PC-3 (cell line): ENCODE results near the gene EXD3. TPM values are rescaled to one million over a fixed set of nuclear protein-coding genes. Genes with fewer than 3 reads are reported as not detected.

Source experiments
- ATAC-seq: fragments of 200-7000 bp; cut with Tn5 transposase; 2 replicates; pipeline ENCODE4 v1.9.1; 2020; ENCODE audit warnings: mild to moderate bottlenecking, moderate library complexity
- BruUV-seq: library from RNA; stranded (reverse); fragments of 400-500 nt; replicated peaks from 2 replicates; lab custom pipeline; 2021; lab: Mats Ljungman, UMichigan
- CTCF ChIA-PET: fragments of 300-600 bp; sonication (Branson Sonifier 250); formaldehyde crosslinking; loops from one replicate; lab custom pipeline; 2022; ENCODE audit warnings: antibody characterized with exemption; lab: Charles Lee
- POLR2A ChIA-PET: fragments of 300-600 bp; sonication (Branson Sonifier 250); formaldehyde crosslinking; loops from one replicate; lab custom pipeline; 2022; ENCODE audit warnings: antibody characterized with exemption; ENCODE audit not compliant: unreplicated experiment; lab: Charles Lee
- DNase-seq: peaks from one replicate; pipeline ENCODE4 v3.0.0-alpha.2; 2015
- H2AFZ ChIP-seq: fragments of 300-600 bp; sonication (generic); 2 replicates; pipeline ENCODE4 v1.6.0; 2016; ENCODE audit warnings: antibody characterized with exemption, low read length
- H3F3A ChIP-seq: fragments of 300-600 bp; sonication (generic); one replicate; pipeline ENCODE4 v1.6.0; 2017; ENCODE audit warnings: antibody characterized with exemption, low read length, control low read depth, mild to moderate bottlenecking; ENCODE audit not compliant: unreplicated experiment
- H3K27ac ChIP-seq: fragments of 300-600 bp; sonication (generic); 2 replicates; pipeline ENCODE4 v1.5.1; 2016; ENCODE audit warnings: mild to moderate bottlenecking, low read length
- H3K27me3 ChIP-seq: fragments of 300-600 bp; sonication (generic); 2 replicates; pipeline ENCODE4 v1.6.1; 2016; ENCODE audit warnings: low read length, mixed read lengths
- H3K36me3 ChIP-seq: fragments of 300-600 bp; sonication (generic); 2 replicates; pipeline ENCODE4 v1.6.1; 2016; ENCODE audit warnings: low read depth, mixed run types, low read length, mixed read lengths
- H3K4me1 ChIP-seq: fragments of 300-600 bp; sonication (generic); 2 replicates; pipeline ENCODE4 v1.5.1; 2016; ENCODE audit warnings: low read length; ENCODE audit not compliant: insufficient read depth
- H3K4me2 ChIP-seq: fragments of 300-600 bp; sonication (generic); 2 replicates; pipeline ENCODE4 v1.6.0; 2016; ENCODE audit warnings: low read length
- H3K4me3 ChIP-seq: fragments of 300-600 bp; sonication (generic); 2 replicates; pipeline ENCODE4 v1.5.1; 2016; ENCODE audit warnings: mild to moderate bottlenecking, low read length, mixed read lengths
- H3K79me2 ChIP-seq: fragments of 300-600 bp; sonication (generic); 2 replicates; pipeline ENCODE4 v1.6.1; 2017; ENCODE audit warnings: low read length, mixed read lengths
- H3K9ac ChIP-seq: fragments of 300-600 bp; sonication (generic); 2 replicates; pipeline ENCODE4 v1.6.0; 2016; ENCODE audit warnings: mild to moderate bottlenecking, low read length
- H3K9me2 ChIP-seq: fragments of 300-600 bp; sonication (generic); replicated peaks from 2 replicates; pipeline ENCODE4 v1.6.1; 2016; ENCODE audit warnings: mixed run types, low read length, mixed read lengths
- H3K9me3 ChIP-seq: fragments of 300-600 bp; sonication (generic); 2 replicates; pipeline ENCODE4 v1.6.1; 2016; ENCODE audit warnings: low read length, mixed read lengths
- H4K20me1 ChIP-seq: fragments of 300-600 bp; sonication (generic); 2 replicates; pipeline ENCODE4 v1.6.1; 2016; ENCODE audit warnings: low read length, mixed read lengths
- EZH2 ChIP-seq: fragments of 300-600 bp; sonication (generic); IDR thresholded peaks from one replicate; pipeline ENCODE4 v1.6.1; 2017; ENCODE audit warnings: antibody characterized with exemption, mild to moderate bottlenecking, low read length; ENCODE audit not compliant: unreplicated experiment
- EZH2phosphoT487 ChIP-seq: fragments of 300-600 bp; sonication (generic); IDR thresholded peaks from 2 replicates; pipeline ENCODE4 v1.6.1; 2018; ENCODE audit warnings: mild to moderate bottlenecking, antibody characterized with exemption, low read length, borderline replicate concordance
- intact Hi-C: fragments of 100-400 bp; cut with micrococcal nuclease; formaldehyde crosslinking; loops from 2 replicates; pipeline ENCODE4 v1.9.0; 2023
- total RNA-seq: library from RNA; depleted of rRNA; stranded (reverse); fragments of >200 nt; gene quantifications from 2 replicates; pipeline ENCODE4 v1.2.3, GENCODE V29; 2014
- TF ChIP-seq, protein P1 (sequence below): fragments of 300-600 bp; sonication (generic); conservative IDR thresholded peaks from 2 replicates; pipeline ENCODE4 v1.5.1; 2017; ENCODE audit warnings: antibody characterized with exemption, low read depth, mild to moderate bottlenecking, low read length

The EXD3 gene
- total RNA-seq, 1 experiment from 2014 or later = 1.9 TPM

DNA sequence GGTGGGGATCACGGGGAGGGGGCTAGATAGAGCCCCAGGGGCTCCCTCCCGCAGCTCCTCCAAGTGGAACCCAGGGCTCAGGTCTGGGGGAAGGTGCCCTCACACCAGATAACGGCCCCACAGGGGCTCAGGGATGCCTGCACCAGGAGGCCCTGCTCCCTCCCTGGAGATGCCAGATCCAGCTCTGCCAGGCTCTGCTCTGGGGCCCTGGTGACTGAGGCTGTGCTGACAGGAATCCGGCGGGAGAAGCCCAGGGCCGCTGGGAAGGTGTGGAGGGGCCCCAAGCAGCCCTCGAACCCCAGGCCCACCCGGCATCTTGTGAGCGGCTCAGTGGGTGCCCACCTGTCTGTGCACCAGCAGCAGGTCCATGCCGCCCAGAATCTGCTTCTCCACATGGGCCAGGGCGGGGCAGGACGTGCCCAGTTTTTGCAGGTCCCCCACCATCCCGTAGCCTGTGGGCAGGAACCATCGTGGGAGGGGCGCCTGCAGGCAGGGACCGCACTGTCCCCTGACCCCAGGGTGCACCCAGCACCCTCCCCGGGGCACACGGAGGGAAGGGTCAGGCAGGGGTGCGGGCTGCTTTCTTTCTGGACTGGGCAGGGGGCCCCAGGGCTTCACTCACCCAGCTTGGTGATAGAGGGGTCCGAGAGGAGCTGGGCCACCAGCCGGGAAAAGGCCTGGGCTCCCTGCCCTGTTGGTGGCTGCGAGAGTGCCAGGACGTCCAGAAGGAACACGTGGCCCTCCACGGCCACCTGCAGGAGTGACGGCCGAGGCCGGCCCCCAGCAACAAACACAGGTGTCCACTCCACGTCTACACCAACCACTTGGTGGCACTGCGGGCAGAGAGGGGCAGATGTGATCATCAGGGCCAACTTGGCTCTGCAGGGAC lies 72.0 kb downstream of the EXD3 start:
- Histone ChIP-seq H3K9me3 (no peaks in the 10 kb centered on the region), H3K9ac (no peak overlapping the region), H3K4me1 (no peaks in the 10 kb centered on the region), H3K4me2 (no peak overlapping the region), H4K20me1 (no peaks in the 10 kb centered on the region), H3K79me2 (no peaks in the 10 kb centered on the region), H3K27me3 (no peaks in the 10 kb centered on the region), H3K27ac (no peak overlapping the region), H3K4me3 (no peak overlapping the region), H3K9me2 (no peaks in the 10 kb centered on the region), H3F3A (no peaks in the 10 kb centered on the region), H2AFZ (no peak overlapping the region), H3K36me3 (no peaks in the 10 kb centered on the region)
- TF ChIP-seq, protein P1, sequence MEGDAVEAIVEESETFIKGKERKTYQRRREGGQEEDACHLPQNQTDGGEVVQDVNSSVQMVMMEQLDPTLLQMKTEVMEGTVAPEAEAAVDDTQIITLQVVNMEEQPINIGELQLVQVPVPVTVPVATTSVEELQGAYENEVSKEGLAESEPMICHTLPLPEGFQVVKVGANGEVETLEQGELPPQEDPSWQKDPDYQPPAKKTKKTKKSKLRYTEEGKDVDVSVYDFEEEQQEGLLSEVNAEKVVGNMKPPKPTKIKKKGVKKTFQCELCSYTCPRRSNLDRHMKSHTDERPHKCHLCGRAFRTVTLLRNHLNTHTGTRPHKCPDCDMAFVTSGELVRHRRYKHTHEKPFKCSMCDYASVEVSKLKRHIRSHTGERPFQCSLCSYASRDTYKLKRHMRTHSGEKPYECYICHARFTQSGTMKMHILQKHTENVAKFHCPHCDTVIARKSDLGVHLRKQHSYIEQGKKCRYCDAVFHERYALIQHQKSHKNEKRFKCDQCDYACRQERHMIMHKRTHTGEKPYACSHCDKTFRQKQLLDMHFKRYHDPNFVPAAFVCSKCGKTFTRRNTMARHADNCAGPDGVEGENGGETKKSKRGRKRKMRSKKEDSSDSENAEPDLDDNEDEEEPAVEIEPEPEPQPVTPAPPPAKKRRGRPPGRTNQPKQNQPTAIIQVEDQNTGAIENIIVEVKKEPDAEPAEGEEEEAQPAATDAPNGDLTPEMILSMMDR = peak; percentile 38; the same call in 1 of the 2 replicates
- TF ChIP-seq EZH2phosphoT487 = no peak
- TF ChIP-seq EZH2 = no peak
- no TSS peak for BruUV-seq
- DNase-seq (peak; percentile 2), ATAC-seq (0 out of 2 replicates have a peak, but pooled peaks have one; percentile 24)
- intact Hi-C loops = no loop called here
- POLR2A ChIA-PET = no interaction called here
- CTCF ChIA-PET = no interaction called here

DNA sequence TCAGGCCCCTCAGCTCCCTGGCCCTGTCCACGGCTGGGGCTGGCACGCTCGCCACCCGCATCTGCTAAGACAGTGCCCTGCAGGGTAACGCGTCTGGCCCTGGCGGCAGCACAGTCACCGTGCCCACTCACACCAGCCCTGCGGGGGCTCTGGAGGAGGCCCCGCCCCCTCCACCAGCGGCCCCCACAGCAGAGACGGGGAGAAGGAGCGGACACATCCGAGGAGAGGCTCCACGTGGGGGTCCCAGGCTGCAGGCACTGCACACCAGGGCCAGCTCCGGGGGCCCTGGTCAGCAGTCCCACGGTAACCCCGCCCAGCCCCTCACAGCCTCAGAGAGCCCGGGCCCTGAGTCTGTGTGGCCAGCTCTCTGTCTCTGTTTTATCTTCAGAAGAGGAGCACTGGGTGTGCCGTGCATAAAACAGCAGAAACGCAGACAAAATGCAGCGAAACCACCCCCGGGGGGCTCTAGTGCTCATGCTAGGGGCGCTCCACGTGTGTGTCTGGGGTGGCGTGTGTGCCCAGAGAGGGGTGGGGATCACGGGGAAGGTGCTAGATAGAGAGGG lies 73.4 kb downstream of the EXD3 start:
- no peaks in the 10 kb centered on the region for H4K20me1 ChIP-seq
- ChIA-PET POLR2A (no interaction called here), CTCF (no interaction called here)
- H3K4me2 ChIP-seq = no peak overlapping the region
- DNase-seq = no peak
- no peaks in the 10 kb centered on the region for H3K9me2 ChIP-seq
- no peaks in the 10 kb centered on the region for H3K9me3 ChIP-seq
- no peak overlapping the region for H3K9ac ChIP-seq
- H3K36me3 ChIP-seq = no peaks in the 10 kb centered on the region
- H3K4me3 ChIP-seq = no peak overlapping the region
- H3K79me2 ChIP-seq = no peaks in the 10 kb centered on the region
- H2AFZ ChIP-seq = no peak overlapping the region
- TF ChIP-seq EZH2 = no peak
- TF ChIP-seq, protein P1 = no peak
- no peak for TF ChIP-seq EZH2phosphoT487
- no peaks in the 10 kb centered on the region for H3K4me1 ChIP-seq
- H3F3A ChIP-seq = no peaks in the 10 kb centered on the region
- no peak for ATAC-seq
- no peak overlapping the region for H3K27ac ChIP-seq
- H3K27me3 ChIP-seq = no peaks in the 10 kb centered on the region
- BruUV-seq = no TSS peak
- intact Hi-C loops = no loop called here
